Glutamatergic neuron (in vitro differentiated cells): ENCODE measurements around the gene MYO5A. TPM values are rescaled to one million over a fixed set of nuclear protein-coding genes. Genes with fewer than 3 reads are reported as not detected.
"Not testable (repeated sequence)": the region's sequence is repeated elsewhere in the genome, so short reads cannot be mapped to it uniquely, and the experiment has no call there.

Source experiments
- DNase-seq: peaks from one replicate; pipeline ENCODE4 v3.0.0; 2022
- H3K27ac Mint-ChIP-seq: one replicate; pipeline ENCODE4 v1.8.0; 2020; ENCODE audit warnings: mild to moderate bottlenecking, mixed read lengths, inconsistent platforms; ENCODE audit not compliant: unreplicated experiment
- H3K27me3 Mint-ChIP-seq: one replicate; pipeline ENCODE4 v1.8.0; 2020; ENCODE audit warnings: mild to moderate bottlenecking, moderate library complexity, mixed read lengths, inconsistent platforms; ENCODE audit not compliant: unreplicated experiment
- H3K36me3 Mint-ChIP-seq: one replicate; pipeline ENCODE4 v1.8.0; 2020; ENCODE audit warnings: mild to moderate bottlenecking, mixed read lengths, inconsistent platforms; ENCODE audit not compliant: unreplicated experiment
- H3K4me1 Mint-ChIP-seq: one replicate; pipeline ENCODE4 v1.8.0; 2020; ENCODE audit warnings: mild to moderate bottlenecking, low read depth, mixed read lengths, inconsistent platforms; ENCODE audit not compliant: unreplicated experiment
- H3K4me3 Mint-ChIP-seq: one replicate; pipeline ENCODE4 v1.8.0; 2020; ENCODE audit warnings: mild to moderate bottlenecking, mixed read lengths, inconsistent platforms; ENCODE audit not compliant: unreplicated experiment
- H3K9me3 Mint-ChIP-seq: one replicate; pipeline ENCODE4 v1.8.0; 2020; ENCODE audit warnings: mild to moderate bottlenecking, moderate library complexity, mixed read lengths, inconsistent platforms; ENCODE audit not compliant: unreplicated experiment
- total RNA-seq: library from RNA; stranded (reverse); fragmentation: NEBNext Ultra II Directional; extraction: Animal tissue kit (Norgen Biotek cat#: 25700); gene quantifications from one replicate; pipeline ENCODE4 v1.2.1, GENCODE V29; 2021; ENCODE audit not compliant: unreplicated experiment
- TF ChIP-seq, protein P1 (sequence below): fragments of 200-600 bp; sonication (generic); IDR thresholded peaks from one replicate; pipeline ENCODE4 v1.5.0; 2021; ENCODE audit not compliant: partially characterized antibody, unreplicated experiment

The MYO5A gene
- total RNA-seq, 1 donor from 2014 or later: 61.0 TPM

DNA sequence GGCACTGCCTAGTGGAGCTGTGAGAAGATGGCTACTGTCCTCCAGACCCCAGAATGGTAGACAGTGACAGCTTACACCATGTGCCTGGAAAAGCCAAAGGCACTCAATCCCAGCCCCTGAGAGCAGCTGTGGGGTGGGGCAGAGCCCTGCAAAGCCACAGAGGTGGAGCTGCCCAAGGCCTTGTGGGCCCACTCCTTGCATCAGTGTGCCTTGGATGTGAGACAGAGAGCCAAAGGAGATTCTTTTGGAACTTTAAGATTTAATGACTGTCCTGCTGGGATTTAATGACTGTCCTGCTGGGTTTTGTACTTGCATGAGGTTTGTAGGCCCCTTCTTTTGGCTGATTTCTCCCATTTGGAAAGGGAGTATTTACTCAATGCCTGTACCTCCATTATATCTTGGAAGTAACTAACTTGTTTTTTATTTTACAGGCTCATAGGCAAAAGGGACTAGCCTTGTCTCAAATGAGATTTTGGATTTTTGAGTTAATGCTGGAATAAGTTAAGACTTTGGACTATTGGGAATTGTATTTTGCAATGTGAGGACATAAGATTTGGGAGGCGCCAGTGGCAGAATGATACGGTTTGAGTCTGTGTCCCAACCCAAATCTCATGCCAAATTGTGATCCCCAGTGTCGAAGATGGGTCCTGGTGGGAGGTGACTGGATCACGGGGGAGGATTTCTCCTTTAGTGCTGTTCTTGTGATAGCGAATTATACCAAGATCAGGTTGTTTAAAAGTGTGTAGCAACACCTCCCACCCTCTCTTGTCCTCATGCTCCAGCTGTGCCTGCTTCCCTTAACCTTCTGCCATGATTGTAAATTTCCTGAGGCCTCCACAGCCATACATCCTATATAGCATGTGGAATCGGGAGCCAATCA is 80.4 kb downstream of the MYO5A start:
- DNase-seq: no peak
- TF ChIP-seq, protein P1, sequence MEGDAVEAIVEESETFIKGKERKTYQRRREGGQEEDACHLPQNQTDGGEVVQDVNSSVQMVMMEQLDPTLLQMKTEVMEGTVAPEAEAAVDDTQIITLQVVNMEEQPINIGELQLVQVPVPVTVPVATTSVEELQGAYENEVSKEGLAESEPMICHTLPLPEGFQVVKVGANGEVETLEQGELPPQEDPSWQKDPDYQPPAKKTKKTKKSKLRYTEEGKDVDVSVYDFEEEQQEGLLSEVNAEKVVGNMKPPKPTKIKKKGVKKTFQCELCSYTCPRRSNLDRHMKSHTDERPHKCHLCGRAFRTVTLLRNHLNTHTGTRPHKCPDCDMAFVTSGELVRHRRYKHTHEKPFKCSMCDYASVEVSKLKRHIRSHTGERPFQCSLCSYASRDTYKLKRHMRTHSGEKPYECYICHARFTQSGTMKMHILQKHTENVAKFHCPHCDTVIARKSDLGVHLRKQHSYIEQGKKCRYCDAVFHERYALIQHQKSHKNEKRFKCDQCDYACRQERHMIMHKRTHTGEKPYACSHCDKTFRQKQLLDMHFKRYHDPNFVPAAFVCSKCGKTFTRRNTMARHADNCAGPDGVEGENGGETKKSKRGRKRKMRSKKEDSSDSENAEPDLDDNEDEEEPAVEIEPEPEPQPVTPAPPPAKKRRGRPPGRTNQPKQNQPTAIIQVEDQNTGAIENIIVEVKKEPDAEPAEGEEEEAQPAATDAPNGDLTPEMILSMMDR: no peak
- H3K4me3 Mint-ChIP-seq: no peak overlapping the region
- peaks cover 6% of the 10 kb centered on the region for H3K9me3 Mint-ChIP-seq
- no peaks in the 10 kb centered on the region for H3K4me1 Mint-ChIP-seq
- H3K27ac Mint-ChIP-seq: no peak overlapping the region
- H3K27me3 Mint-ChIP-seq: peaks cover 2% of the 10 kb centered on the region
- H3K36me3 Mint-ChIP-seq: peaks cover 15% of the 10 kb centered on the region

DNA sequence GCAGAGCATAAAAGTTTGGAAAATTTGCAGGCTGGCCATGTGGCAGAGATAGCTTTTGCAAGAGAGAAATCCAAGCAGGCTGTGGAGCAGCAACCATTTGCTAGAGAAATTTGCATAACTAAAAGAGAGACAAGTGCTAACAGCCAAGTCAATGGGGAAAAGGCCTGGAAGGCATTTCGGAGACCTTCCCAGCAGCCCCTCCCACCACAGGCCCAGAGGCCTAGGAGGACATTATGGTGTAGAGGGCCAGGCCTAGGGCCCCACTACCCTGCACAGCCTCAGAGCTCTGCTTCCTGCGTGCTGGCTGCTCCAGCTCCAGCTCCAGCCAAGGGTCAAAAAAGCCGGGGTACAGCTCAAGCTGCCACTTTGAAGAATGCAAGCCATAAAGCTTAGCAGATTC is 82.7 kb downstream of the MYO5A start:
- peaks cover 6% of the 10 kb centered on the region for H3K9me3 Mint-ChIP-seq
- TF ChIP-seq, protein P1: no peak
- H3K27me3 Mint-ChIP-seq: peaks cover 2% of the 10 kb centered on the region
- H3K4me1 Mint-ChIP-seq: no peaks in the 10 kb centered on the region
- no peak overlapping the region for H3K4me3 Mint-ChIP-seq
- H3K27ac Mint-ChIP-seq: no peak overlapping the region
- H3K36me3 Mint-ChIP-seq: peaks cover 15% of the 10 kb centered on the region
- DNase-seq: no peak

DNA sequence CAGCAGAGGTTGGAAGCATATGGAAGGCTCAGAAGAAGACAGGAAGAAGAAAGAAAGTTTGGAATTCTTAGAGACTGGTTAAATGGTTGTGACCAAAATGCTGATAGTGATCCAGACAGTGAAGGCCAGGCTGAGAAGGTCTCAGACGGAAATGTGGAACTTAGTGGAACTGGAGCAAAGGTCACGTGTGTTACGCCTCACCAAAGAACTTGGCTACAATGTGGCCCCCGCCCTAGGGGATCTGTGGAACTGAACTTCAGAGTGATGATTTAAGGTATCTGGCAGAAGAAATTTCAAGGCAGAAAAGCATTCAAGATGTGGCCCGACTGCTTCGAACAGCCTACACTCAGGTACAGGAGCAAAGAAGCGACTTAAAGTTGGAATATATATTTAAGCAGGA is 83.1 kb downstream of the MYO5A start:
- peaks cover 2% of the 10 kb centered on the region for H3K27me3 Mint-ChIP-seq
- peaks cover 6% of the 10 kb centered on the region for H3K9me3 Mint-ChIP-seq
- no peak overlapping the region for H3K4me3 Mint-ChIP-seq
- H3K27ac Mint-ChIP-seq: no peak overlapping the region
- no peak for DNase-seq
- TF ChIP-seq, protein P1: no peak
- H3K4me1 Mint-ChIP-seq: no peaks in the 10 kb centered on the region
- H3K36me3 Mint-ChIP-seq: peaks cover 15% of the 10 kb centered on the region

GRCh38 chr15:52443205-52443604 is 85.5 kb downstream of the MYO5A start:
- H3K27me3 Mint-ChIP-seq, H3K4me1 Mint-ChIP-seq, H3K9me3 Mint-ChIP-seq, H3K27ac Mint-ChIP-seq, DNase-seq, H3K4me3 Mint-ChIP-seq: not testable (repeated sequence)
- peaks cover 15% of the 10 kb centered on the region for H3K36me3 Mint-ChIP-seq

DNA sequence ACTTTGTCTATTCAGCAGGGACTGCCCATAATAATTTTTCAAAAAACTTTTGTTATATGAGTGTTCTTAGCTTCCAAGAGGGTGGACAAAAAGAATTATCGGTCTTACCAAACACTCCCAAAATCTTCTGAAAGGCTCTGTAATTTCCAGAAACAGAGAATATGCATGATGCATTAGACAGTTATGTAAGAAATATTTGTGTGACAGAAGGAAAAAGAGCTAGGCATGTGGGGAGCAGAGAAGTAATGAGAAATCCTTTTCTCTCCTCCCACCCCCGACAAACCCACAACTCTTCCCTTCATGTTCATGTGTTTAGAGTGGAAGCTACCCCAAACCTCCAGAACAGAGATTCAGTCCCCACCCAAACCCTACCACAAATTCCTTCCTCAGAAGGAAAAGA is 86.8 kb downstream of the MYO5A start:
- Mint-ChIP-seq H3K4me1 (no peaks in the 10 kb centered on the region), H3K36me3 (peaks cover 11% of the 10 kb centered on the region), H3K9me3 (peaks cover 4% of the 10 kb centered on the region), H3K27ac (no peak overlapping the region), H3K4me3 (no peak overlapping the region), H3K27me3 (peaks cover 3% of the 10 kb centered on the region)
- TF ChIP-seq, protein P1: no peak
- no peak for DNase-seq
